ENCODE results near the gene CACNA1E. TPM values are rescaled to one million over a fixed set of nuclear protein-coding genes. Genes with fewer than 3 reads are reported as not detected.

The CACNA1E gene
- total and polyA plus RNA-seq, 2 experiments from 2014 or later, result 0.32 to 1.1 TPM

DNA sequence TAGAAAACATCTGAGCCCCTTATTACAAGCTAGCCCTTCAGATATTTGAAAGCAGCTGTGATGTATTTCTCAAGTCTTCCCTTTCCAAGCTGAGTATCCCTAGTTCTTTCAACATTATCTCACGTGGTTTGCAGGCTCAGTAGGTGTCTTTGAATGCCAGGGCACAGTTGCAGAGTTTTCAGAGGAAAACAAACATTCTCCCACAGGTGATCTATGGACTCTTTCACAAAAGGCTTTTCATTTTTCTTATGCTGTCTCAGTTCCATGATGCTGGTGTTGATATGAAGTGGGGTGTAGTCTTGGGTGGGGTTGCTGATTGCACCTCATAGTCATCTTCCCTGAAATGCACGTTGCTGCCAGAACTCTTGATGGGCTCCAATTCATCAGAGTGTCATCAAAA lies 17.3 kb downstream of the CACNA1E start:
- Histone ChIP-seq H3K4me2 (no peak overlapping the region), H3K79me2 (replicated peaks; ENCODE audit: insufficient read depth) (no peaks in the 10 kb centered on the region), H3K9me2 (ENCODE audit: insufficient read depth) (no peaks in the 10 kb centered on the region; the same call in 1 of the 2 replicates), H3K27me3 (ENCODE audit: insufficient read depth) (no peaks in the 10 kb centered on the region), H2AFZ (no peak overlapping the region), H3K36me3 (ENCODE audit: insufficient read depth) (no peaks in the 10 kb centered on the region), H3K4me1 (ENCODE audit: insufficient read depth) (no peaks in the 10 kb centered on the region), H3K27ac (ENCODE audit: low read depth) (no peak overlapping the region), H4K20me1 (replicated peaks; ENCODE audit: insufficient read depth) (no peaks in the 10 kb centered on the region), H3F3A (replicated peaks; ENCODE audit: low read depth) (no peaks in the 10 kb centered on the region), H3K4me3 (no peak overlapping the region)
- ATAC-seq, result no peak
- Mint-ChIP-seq H3K27ac (no peak overlapping the region), H3K9me3 (no peaks in the 10 kb centered on the region), H3K27me3 (ENCODE audit: insufficient read depth, low read depth, poor library complexity) (peaks cover 2% of the 10 kb centered on the region), H3K4me3 (no peak overlapping the region), H3K4me1 (peaks cover 2% of the 10 kb centered on the region; the same call in 1 of the 3 replicates), H3K36me3 (ENCODE audit: low read depth) (no peaks in the 10 kb centered on the region)
- TF ChIP-seq POLR2AphosphoS5 (IDR thresholded peaks at IDR 0.05; ENCODE audit: low read depth) (no peak), EZH2phosphoT487 (IDR thresholded peaks at IDR 0.05; ENCODE audit: unreplicated experiment) (no peak)
- TF ChIP-seq, protein P1, sequence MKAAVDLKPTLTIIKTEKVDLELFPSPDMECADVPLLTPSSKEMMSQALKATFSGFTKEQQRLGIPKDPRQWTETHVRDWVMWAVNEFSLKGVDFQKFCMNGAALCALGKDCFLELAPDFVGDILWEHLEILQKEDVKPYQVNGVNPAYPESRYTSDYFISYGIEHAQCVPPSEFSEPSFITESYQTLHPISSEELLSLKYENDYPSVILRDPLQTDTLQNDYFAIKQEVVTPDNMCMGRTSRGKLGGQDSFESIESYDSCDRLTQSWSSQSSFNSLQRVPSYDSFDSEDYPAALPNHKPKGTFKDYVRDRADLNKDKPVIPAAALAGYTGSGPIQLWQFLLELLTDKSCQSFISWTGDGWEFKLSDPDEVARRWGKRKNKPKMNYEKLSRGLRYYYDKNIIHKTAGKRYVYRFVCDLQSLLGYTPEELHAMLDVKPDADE (IDR thresholded peaks at IDR 0.05), result no peak
- TF ChIP-seq, protein P2, sequence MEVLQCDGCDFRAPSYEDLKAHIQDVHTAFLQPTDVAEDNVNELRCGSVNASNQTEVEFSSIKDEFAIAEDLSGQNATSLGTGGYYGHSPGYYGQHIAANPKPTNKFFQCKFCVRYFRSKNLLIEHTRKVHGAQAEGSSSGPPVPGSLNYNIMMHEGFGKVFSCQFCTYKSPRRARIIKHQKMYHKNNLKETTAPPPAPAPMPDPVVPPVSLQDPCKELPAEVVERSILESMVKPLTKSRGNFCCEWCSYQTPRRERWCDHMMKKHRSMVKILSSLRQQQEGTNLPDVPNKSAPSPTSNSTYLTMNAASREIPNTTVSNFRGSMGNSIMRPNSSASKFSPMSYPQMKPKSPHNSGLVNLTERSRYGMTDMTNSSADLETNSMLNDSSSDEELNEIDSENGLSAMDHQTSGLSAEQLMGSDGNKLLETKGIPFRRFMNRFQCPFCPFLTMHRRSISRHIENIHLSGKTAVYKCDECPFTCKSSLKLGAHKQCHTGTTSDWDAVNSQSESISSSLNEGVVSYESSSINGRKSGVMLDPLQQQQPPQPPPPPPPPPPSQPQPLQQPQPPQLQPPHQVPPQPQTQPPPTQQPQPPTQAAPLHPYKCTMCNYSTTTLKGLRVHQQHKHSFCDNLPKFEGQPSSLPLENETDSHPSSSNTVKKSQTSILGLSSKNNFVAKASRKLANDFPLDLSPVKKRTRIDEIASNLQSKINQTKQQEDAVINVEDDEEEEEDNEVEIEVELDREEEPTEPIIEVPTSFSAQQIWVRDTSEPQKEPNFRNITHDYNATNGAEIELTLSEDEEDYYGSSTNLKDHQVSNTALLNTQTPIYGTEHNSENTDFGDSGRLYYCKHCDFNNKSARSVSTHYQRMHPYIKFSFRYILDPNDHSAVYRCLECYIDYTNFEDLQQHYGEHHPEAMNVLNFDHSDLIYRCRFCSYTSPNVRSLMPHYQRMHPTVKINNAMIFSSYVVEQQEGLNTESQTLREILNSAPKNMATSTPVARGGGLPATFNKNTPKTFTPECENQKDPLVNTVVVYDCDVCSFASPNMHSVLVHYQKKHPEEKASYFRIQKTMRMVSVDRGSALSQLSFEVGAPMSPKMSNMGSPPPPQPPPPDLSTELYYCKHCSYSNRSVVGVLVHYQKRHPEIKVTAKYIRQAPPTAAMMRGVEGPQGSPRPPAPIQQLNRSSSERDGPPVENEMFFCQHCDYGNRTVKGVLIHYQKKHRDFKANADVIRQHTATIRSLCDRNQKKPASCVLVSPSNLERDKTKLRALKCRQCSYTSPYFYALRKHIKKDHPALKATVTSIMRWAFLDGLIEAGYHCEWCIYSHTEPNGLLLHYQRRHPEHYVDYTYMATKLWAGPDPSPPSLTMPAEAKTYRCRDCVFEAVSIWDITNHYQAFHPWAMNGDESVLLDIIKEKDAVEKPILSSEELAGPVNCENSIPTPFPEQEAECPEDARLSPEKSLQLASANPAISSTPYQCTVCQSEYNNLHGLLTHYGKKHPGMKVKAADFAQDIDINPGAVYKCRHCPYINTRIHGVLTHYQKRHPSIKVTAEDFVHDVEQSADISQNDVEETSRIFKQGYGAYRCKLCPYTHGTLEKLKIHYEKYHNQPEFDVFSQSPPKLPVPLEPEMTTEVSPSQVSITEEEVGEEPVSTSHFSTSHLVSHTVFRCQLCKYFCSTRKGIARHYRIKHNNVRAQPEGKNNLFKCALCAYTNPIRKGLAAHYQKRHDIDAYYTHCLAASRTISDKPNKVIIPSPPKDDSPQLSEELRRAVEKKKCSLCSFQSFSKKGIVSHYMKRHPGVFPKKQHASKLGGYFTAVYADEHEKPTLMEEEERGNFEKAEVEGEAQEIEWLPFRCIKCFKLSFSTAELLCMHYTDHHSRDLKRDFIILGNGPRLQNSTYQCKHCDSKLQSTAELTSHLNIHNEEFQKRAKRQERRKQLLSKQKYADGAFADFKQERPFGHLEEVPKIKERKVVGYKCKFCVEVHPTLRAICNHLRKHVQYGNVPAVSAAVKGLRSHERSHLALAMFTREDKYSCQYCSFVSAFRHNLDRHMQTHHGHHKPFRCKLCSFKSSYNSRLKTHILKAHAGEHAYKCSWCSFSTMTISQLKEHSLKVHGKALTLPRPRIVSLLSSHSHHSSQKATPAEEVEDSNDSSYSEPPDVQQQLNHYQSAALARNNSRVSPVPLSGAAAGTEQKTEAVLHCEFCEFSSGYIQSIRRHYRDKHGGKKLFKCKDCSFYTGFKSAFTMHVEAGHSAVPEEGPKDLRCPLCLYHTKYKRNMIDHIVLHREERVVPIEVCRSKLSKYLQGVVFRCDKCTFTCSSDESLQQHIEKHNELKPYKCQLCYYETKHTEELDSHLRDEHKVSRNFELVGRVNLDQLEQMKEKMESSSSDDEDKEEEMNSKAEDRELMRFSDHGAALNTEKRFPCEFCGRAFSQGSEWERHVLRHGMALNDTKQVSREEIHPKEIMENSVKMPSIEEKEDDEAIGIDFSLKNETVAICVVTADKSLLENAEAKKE (CRISPR knock-in tag; IDR thresholded peaks at IDR 0.05), result no peak
- no peak for DNase-seq (ENCODE audit: low spot score)

DNA sequence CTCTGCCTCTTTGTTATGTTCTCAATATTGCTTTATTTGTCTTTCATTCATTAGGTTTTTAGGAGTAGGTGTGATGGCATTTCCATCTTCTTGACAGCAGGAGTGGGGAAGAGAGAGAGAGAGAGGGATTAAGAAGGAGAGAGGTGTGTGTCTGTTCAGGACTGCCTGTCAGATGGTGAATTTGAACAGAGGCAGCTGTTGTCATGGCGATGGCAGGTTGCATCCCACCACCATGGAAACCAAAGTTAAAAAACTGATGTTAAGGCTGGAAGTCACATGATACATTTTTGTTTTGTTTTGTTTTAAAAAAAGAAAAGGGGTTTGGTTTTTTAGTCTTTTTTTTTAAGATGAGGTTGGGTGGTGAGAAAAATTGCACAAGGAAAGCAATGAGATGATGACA lies 18.3 kb downstream of the CACNA1E start:
- peaks cover 2% of the 10 kb centered on the region for H3K27me3 Mint-ChIP-seq (ENCODE audit: insufficient read depth, low read depth, poor library complexity)
- no peak overlapping the region for H3K27ac Mint-ChIP-seq
- H3K4me3 Mint-ChIP-seq, result no peak overlapping the region
- H3K4me2 ChIP-seq, result no peak overlapping the region
- no peak overlapping the region for H2AFZ ChIP-seq
- DNase-seq (ENCODE audit: low spot score) (peak; percentile 15), ATAC-seq (no peak)
- H3K79me2 ChIP-seq (replicated peaks; ENCODE audit: insufficient read depth), result no peaks in the 10 kb centered on the region
- no peaks in the 10 kb centered on the region; the same call in 1 of the 2 replicates for H3K9me2 ChIP-seq (ENCODE audit: insufficient read depth)
- no peaks in the 10 kb centered on the region for H3K36me3 ChIP-seq (ENCODE audit: insufficient read depth)
- H3K4me3 ChIP-seq, result no peak overlapping the region
- no peaks in the 10 kb centered on the region for H3K27me3 ChIP-seq (ENCODE audit: insufficient read depth)
- no peaks in the 10 kb centered on the region for H4K20me1 ChIP-seq (replicated peaks; ENCODE audit: insufficient read depth)
- H3K27ac ChIP-seq (ENCODE audit: low read depth), result no peak overlapping the region
- H3K9me3 Mint-ChIP-seq, result no peaks in the 10 kb centered on the region
- H3K36me3 Mint-ChIP-seq (ENCODE audit: low read depth), result no peaks in the 10 kb centered on the region
- H3F3A ChIP-seq (replicated peaks; ENCODE audit: low read depth), result no peaks in the 10 kb centered on the region
- TF ChIP-seq, protein P1 (IDR thresholded peaks at IDR 0.05), result no peak
- TF ChIP-seq NANOG (IDR thresholded peaks at IDR 0.05; ENCODE audit: borderline replicate concordance), result no peak
- TF ChIP-seq EZH2phosphoT487 (IDR thresholded peaks at IDR 0.05; ENCODE audit: unreplicated experiment), result no peak
- TF ChIP-seq POLR2AphosphoS5 (IDR thresholded peaks at IDR 0.05; ENCODE audit: low read depth), result no peak
- TF ChIP-seq JUNB (IDR thresholded peaks at IDR 0.05; ENCODE audit: unreplicated experiment), result no peak
- peaks cover 2% of the 10 kb centered on the region; the same call in 1 of the 3 replicates for H3K4me1 Mint-ChIP-seq
- no peaks in the 10 kb centered on the region for H3K4me1 ChIP-seq (ENCODE audit: insufficient read depth)
